ENCODE measurements around the gene FARSA.

FARSA gene

GRCh38 chr19:12946092-12946721 lies 12.7 kb upstream of the FARSA start:
- Histone ChIP-seq H3K27me3 (replicated peaks) (no peaks in the 10 kb centered on the region), H3K4me3 (ENCODE audit: low read depth, low read length) (peak overlapping the region; percentile 77), H3K36me3 (replicated peaks) (peaks cover 55% of the 10 kb centered on the region), H3K27ac (peak overlapping the region; percentile 88)
- in situ Hi-C loops (cut with HindIII; ENCODE audit: low pct_ligation_motif_present, low sequenced_read_pairs): no loop called here
- peak; percentile 83 for DNase-seq
- no peak for TF ChIP-seq CTCF (IDR thresholded peaks at IDR 0.05; ENCODE audit: low read depth, low read length, missing control alignments)

- in situ Hi-C loops (cut with HindIII; ENCODE audit: low pct_ligation_motif_present, low sequenced_read_pairs): no loop called here
- DNase-seq: peak; percentile 96
- peaks cover 55% of the 10 kb centered on the region for H3K36me3 ChIP-seq (replicated peaks)
Observed at GRCh38 chr19:12945479-12946091, 12.1 kb upstream of the FARSA start, which contains the start of gene RAD23A. RAD23A (plus strand) TSS chr19:12945862; CDS start chr19:12945949, 87 bp downstream.

GRCh38 chr19:12944104-12944674 lies 10.7 kb upstream of the FARSA start:
- DNase-seq: no peak
- in situ Hi-C loops (cut with HindIII; ENCODE audit: low pct_ligation_motif_present, low sequenced_read_pairs): no loop called here
- peaks cover 58% of the 10 kb centered on the region for H3K36me3 ChIP-seq (replicated peaks)
- H3K4me3 ChIP-seq (ENCODE audit: low read depth, low read length): no peak overlapping the region
- no peak for TF ChIP-seq CTCF (IDR thresholded peaks at IDR 0.05; ENCODE audit: low read depth, low read length, missing control alignments)
- no peaks in the 10 kb centered on the region for H3K27me3 ChIP-seq (replicated peaks)
- no peak overlapping the region for H3K27ac ChIP-seq

More at GRCh38 chr19:12945479-12946091, 12.1 kb upstream of the FARSA start, which contains the start of gene RAD23A:
- no peak for TF ChIP-seq CTCF (IDR thresholded peaks at IDR 0.05; ENCODE audit: low read depth, low read length, missing control alignments)
- Histone ChIP-seq H3K4me3 (ENCODE audit: low read depth, low read length) (peak within 1 kb of the TSS; percentile 77), H3K27me3 (replicated peaks) (no peaks in the 10 kb centered on the region), H3K27ac (peak within 1 kb of the TSS; percentile 88)

- in situ Hi-C loops (cut with HindIII; ENCODE audit: low pct_ligation_motif_present, low sequenced_read_pairs): no loop called here
- Histone ChIP-seq H3K27me3 (replicated peaks) (no peaks in the 10 kb centered on the region), H3K36me3 (replicated peaks) (peaks cover 55% of the 10 kb centered on the region), H3K4me3 (ENCODE audit: low read depth, low read length) (no peak overlapping the region), H3K27ac (no peak overlapping the region)
- TF ChIP-seq CTCF (IDR thresholded peaks at IDR 0.05; ENCODE audit: low read depth, low read length, missing control alignments): no peak
- no peak for DNase-seq
Observed at GRCh38 chr19:12943437-12944044, 10.0 kb upstream of the FARSA start.

- Histone ChIP-seq H3K27ac (no peak overlapping the region), H3K4me3 (ENCODE audit: low read depth, low read length) (peak overlapping the region; percentile 99), H3K27me3 (replicated peaks) (no peaks in the 10 kb centered on the region), H3K36me3 (replicated peaks) (peaks cover 48% of the 10 kb centered on the region)
- DNase-seq: no peak
- in situ Hi-C loops (cut with HindIII; ENCODE audit: low pct_ligation_motif_present, low sequenced_read_pairs): no loop called here
- no peak for TF ChIP-seq CTCF (IDR thresholded peaks at IDR 0.05; ENCODE audit: low read depth, low read length, missing control alignments)
Observed at GRCh38 chr19:12940897-12941296, 7.4 kb upstream of the FARSA start.

All from brain microvascular endothelial cell (primary cell).